H9 (cell line): ENCODE data around the gene EXD1. TPM values are rescaled to one million over a fixed set of nuclear protein-coding genes. Genes with fewer than 3 reads are reported as not detected.

Experiments used
- DNase-seq: peaks from one replicate; pipeline ENCODE4 v3.0.0-alpha.2; 2017
- H2AFZ ChIP-seq: one replicate; pipeline ENCODE4 v1.6.1; 2013; ENCODE audit warnings: mild to moderate bottlenecking, low read length, control low read depth, moderate library complexity
- H2AK5ac ChIP-seq: 2 replicates; pipeline ENCODE4 v1.6.1; 2013; ENCODE audit warnings: low read length, control low read depth, mixed read lengths; ENCODE audit not compliant: insufficient read length
- H2BK120ac ChIP-seq: one replicate; pipeline ENCODE4 v1.6.1; 2013; ENCODE audit warnings: low read depth, mild to moderate bottlenecking, low read length, control low read depth, inconsistent platforms; ENCODE audit not compliant: poor library complexity, severe bottlenecking
- H2BK12ac ChIP-seq: 2 replicates; pipeline ENCODE4 v1.6.1; 2013; ENCODE audit warnings: low read length, control low read depth, mixed read lengths, low read depth; ENCODE audit not compliant: insufficient read length
- H2BK15ac ChIP-seq: 2 replicates; pipeline ENCODE4 v1.6.1; 2013; ENCODE audit warnings: low read depth, low read length, control low read depth
- H2BK20ac ChIP-seq: one replicate; pipeline ENCODE4 v1.6.1; 2013; ENCODE audit warnings: low read depth, mild to moderate bottlenecking, low read length, control low read depth, inconsistent platforms; ENCODE audit not compliant: poor library complexity, severe bottlenecking
- H2BK5ac ChIP-seq: 2 replicates; pipeline ENCODE4 v1.6.1; 2013; ENCODE audit warnings: low read length, control low read depth, mixed read lengths; ENCODE audit not compliant: insufficient read length
- H3K14ac ChIP-seq: 2 replicates; pipeline ENCODE4 v1.6.1; 2013; ENCODE audit warnings: low read length, control low read depth; ENCODE audit not compliant: insufficient read depth
- H3K18ac ChIP-seq: 2 replicates; pipeline ENCODE4 v1.6.1; 2013; ENCODE audit warnings: low read depth, mild to moderate bottlenecking, mixed read lengths, low read length, control low read depth; ENCODE audit not compliant: insufficient read length
- H3K23ac ChIP-seq: 2 replicates; pipeline ENCODE4 v1.6.1; 2013; ENCODE audit warnings: low read length, control low read depth, mixed read lengths, low read depth; ENCODE audit not compliant: insufficient read length
- H3K23me2 ChIP-seq: 2 replicates; pipeline ENCODE4 v1.6.1; 2013; ENCODE audit warnings: low read depth, mild to moderate bottlenecking, mixed read lengths, low read length, control low read depth; ENCODE audit not compliant: insufficient read length, poor library complexity, severe bottlenecking
- H3K27ac ChIP-seq: 2 replicates; pipeline ENCODE4 v1.5.1; 2013; ENCODE audit warnings: low read length, control low read depth, mixed read lengths, low read depth; ENCODE audit not compliant: insufficient read length
- H3K27me3 ChIP-seq: 2 replicates; pipeline ENCODE4 v1.6.1; 2013; ENCODE audit warnings: low read length, control low read depth, inconsistent platforms; ENCODE audit not compliant: insufficient read depth
- H3K4ac ChIP-seq: 2 replicates; pipeline ENCODE4 v1.6.1; 2013; ENCODE audit warnings: low read depth, mild to moderate bottlenecking, control low read depth, inconsistent platforms, low read length, moderate library complexity
- H3K4me1 ChIP-seq: 2 replicates; pipeline ENCODE4 v1.6.1; 2013; ENCODE audit warnings: low read length, control low read depth, inconsistent platforms; ENCODE audit not compliant: insufficient read depth
- H3K4me2 ChIP-seq: 2 replicates; pipeline ENCODE4 v1.6.1; 2013; ENCODE audit warnings: low read length, control low read depth, mixed read lengths; ENCODE audit not compliant: insufficient read length, insufficient read depth
- H3K56ac ChIP-seq: 2 replicates; pipeline ENCODE4 v1.6.1; 2013; ENCODE audit warnings: low read depth, mild to moderate bottlenecking, mixed read lengths, low read length, control low read depth; ENCODE audit not compliant: insufficient read length
- H3K79me1 ChIP-seq: 2 replicates; pipeline ENCODE4 v1.6.1; 2013; ENCODE audit warnings: low read depth, mild to moderate bottlenecking, moderate library complexity, low read length, control low read depth, inconsistent platforms; ENCODE audit not compliant: insufficient read depth, poor library complexity, severe bottlenecking
- H3K79me2 ChIP-seq: 2 replicates; pipeline ENCODE4 v1.6.1; 2013; ENCODE audit warnings: low read length, control low read depth, inconsistent platforms; ENCODE audit not compliant: insufficient read depth
- H3K9ac ChIP-seq: 2 replicates; pipeline ENCODE4 v1.6.1; 2013; ENCODE audit warnings: low read length, control low read depth, mixed read lengths; ENCODE audit not compliant: insufficient read length; ENCODE audit errors: extremely low read depth
- H3K9me3 ChIP-seq: one replicate; pipeline ENCODE4 v1.6.1; 2013; ENCODE audit warnings: low read depth, low read length, inconsistent platforms; ENCODE audit not compliant: control insufficient read depth
- H3T11ph ChIP-seq: one replicate; pipeline ENCODE4 v1.6.1; 2013; ENCODE audit warnings: mild to moderate bottlenecking, low read length, control low read depth, inconsistent platforms
- H4K20me1 ChIP-seq: one replicate; pipeline ENCODE4 v1.6.1; 2013; ENCODE audit not compliant: control insufficient read depth, insufficient read length, insufficient read depth
- H4K5ac ChIP-seq: 2 replicates; pipeline ENCODE4 v1.6.1; 2013; ENCODE audit warnings: low read depth, mild to moderate bottlenecking, mixed read lengths, low read length, control low read depth; ENCODE audit not compliant: insufficient read length
- H4K8ac ChIP-seq: replicated peaks from 2 replicates; pipeline ENCODE4 v1.6.1; 2013; ENCODE audit warnings: low read length, control low read depth, mixed read lengths, low read depth; ENCODE audit not compliant: insufficient read length
- H4K91ac ChIP-seq: 2 replicates; pipeline ENCODE4 v1.6.1; 2013; ENCODE audit warnings: low read depth, mild to moderate bottlenecking, moderate library complexity, mixed read lengths, low read length, control low read depth; ENCODE audit not compliant: insufficient read length
- H3K27ac Mint-ChIP-seq, 3 experiments: 2 replicates in 2 of 3; 3 replicates in 1 of 3; pipeline ENCODE4 v1.8.0; 2020 to 2021; ENCODE audit warnings: mixed read lengths in 3 of 3, mild to moderate bottlenecking in 1 of 3, moderate library complexity in 1 of 3
- H3K27me3 Mint-ChIP-seq: 2 replicates; pipeline ENCODE4 v1.8.0; 2021; ENCODE audit warnings: low read depth, mild to moderate bottlenecking, moderate library complexity, mixed read lengths
- H3K36me3 Mint-ChIP-seq, 3 experiments: 2 replicates in 2 of 3; 3 replicates in 1 of 3; pipeline ENCODE4 v1.8.0; 2020 to 2021; ENCODE audit warnings: low read depth in 3 of 3, mixed read lengths in 3 of 3; ENCODE audit not compliant: insufficient read depth in 1 of 3
- H3K4me1 Mint-ChIP-seq, 2 experiments: 2 replicates each; pipeline ENCODE4 v1.8.0; 2020; ENCODE audit warnings: mixed read lengths in 2 of 2
- H3K4me3 Mint-ChIP-seq, 2 experiments: 2 replicates in 1 of 2; 3 replicates in 1 of 2; pipeline ENCODE4 v1.8.0; 2020 to 2021; ENCODE audit warnings: mild to moderate bottlenecking in 2 of 2, mixed read lengths in 2 of 2, moderate library complexity in 1 of 2
- H3K9me3 Mint-ChIP-seq, 2 experiments: 2 replicates in 1 of 2; 3 replicates in 1 of 2; pipeline ENCODE4 v1.8.0; 2020; ENCODE audit warnings: mild to moderate bottlenecking in 2 of 2, mixed read lengths in 2 of 2, moderate library complexity in 1 of 2
- WGBS: extraction: QIAGEN DNeasy Blood & Tissue Kit; methylation state at CpG from one replicate; pipeline ENCODE4 v1.1.7; 2013; ENCODE audit warnings: missing lambda C conversion rate, low lambda C conversion rate, mixed read lengths; ENCODE audit not compliant: insufficient read length; ENCODE audit errors: extremely low coverage; 5-methylcytosine and 5-hydroxymethylcytosine counted together
- total RNA-seq: library from RNA; stranded (reverse); gene quantifications from 2 replicates; pipeline ENCODE4 v1.2.1, GENCODE V29; 2021
- TF ChIP-seq, protein P1 (sequence below): fragments of 200-600 bp; sonication (generic); conservative IDR thresholded peaks from 3 replicates; pipeline ENCODE4 v1.8.0; 2021; ENCODE audit warnings: antibody characterized with exemption, mild to moderate bottlenecking

The EXD1 gene
- total RNA-seq, 1 experiment from 2014 or later = not detected

DNA sequence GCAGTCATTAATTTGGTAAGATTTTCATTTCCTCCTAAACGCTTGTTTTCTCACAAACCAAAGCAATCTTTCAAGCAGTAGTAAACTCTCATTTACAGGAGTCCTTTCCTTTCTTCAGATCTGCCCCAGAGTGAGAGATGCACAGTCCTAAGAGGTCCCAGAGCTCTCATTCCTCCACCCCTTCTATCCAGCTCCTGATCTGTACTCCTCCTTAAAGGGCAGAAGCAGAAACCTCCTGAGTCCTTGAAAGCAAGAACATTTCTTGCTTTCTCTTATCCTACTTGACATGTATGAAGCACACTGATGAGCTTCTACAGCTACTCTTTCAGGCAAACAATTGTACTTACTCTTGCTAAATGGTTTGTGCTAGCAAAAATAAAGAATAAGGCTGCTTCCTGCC lies 11.7 kb downstream of the EXD1 start:
- Histone ChIP-seq H2BK20ac (no peak overlapping the region), H3K79me1 (no peaks in the 10 kb centered on the region), H3K23me2 (no peaks in the 10 kb centered on the region), H2AK5ac (no peak overlapping the region), H3K4me2 (no peak overlapping the region), H2AFZ (peak overlapping the region; percentile 19), H3K14ac (no peak overlapping the region), H3K18ac (no peak overlapping the region), H4K20me1 (no peaks in the 10 kb centered on the region), H4K5ac (no peak overlapping the region), H3K27ac (no peak overlapping the region), H2BK120ac (no peak overlapping the region), H2BK15ac (no peak overlapping the region), H3K56ac (no peak overlapping the region), H2BK12ac (no peak overlapping the region), H3K9me3 (no peaks in the 10 kb centered on the region), H3K4me1 (no peaks in the 10 kb centered on the region; the same call in 1 of the 2 replicates), H4K8ac (no peak overlapping the region), H3K9ac (no peak overlapping the region), H2BK5ac (no peak overlapping the region), H3K4ac (no peak overlapping the region), H3K27me3 (no peaks in the 10 kb centered on the region), H3K23ac (no peak overlapping the region), H3T11ph (no peak overlapping the region), H3K79me2 (no peaks in the 10 kb centered on the region), H4K91ac (no peak overlapping the region)
- Mint-ChIP-seq H3K4me3 (peak overlapping the region in 1 of 2 experiments; percentile 0; a peak in 1 of 5 replicates), H3K27ac (peak overlapping the region; percentile 67 to 81 (median 76)), H3K9me3 (peaks cover 0 to 3% of the 10 kb centered on the region in 2 experiments; a peak in 2 of 5 replicates), H3K4me1 (peaks cover 16 to 17% of the 10 kb centered on the region in 2 experiments), H3K36me3 (no peaks in the 10 kb centered on the region), H3K27me3 (no peaks in the 10 kb centered on the region; the same call in 1 of the 2 replicates)
- no peak for DNase-seq
- TF ChIP-seq, protein P1, sequence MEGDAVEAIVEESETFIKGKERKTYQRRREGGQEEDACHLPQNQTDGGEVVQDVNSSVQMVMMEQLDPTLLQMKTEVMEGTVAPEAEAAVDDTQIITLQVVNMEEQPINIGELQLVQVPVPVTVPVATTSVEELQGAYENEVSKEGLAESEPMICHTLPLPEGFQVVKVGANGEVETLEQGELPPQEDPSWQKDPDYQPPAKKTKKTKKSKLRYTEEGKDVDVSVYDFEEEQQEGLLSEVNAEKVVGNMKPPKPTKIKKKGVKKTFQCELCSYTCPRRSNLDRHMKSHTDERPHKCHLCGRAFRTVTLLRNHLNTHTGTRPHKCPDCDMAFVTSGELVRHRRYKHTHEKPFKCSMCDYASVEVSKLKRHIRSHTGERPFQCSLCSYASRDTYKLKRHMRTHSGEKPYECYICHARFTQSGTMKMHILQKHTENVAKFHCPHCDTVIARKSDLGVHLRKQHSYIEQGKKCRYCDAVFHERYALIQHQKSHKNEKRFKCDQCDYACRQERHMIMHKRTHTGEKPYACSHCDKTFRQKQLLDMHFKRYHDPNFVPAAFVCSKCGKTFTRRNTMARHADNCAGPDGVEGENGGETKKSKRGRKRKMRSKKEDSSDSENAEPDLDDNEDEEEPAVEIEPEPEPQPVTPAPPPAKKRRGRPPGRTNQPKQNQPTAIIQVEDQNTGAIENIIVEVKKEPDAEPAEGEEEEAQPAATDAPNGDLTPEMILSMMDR = no peak
- no CpG with 5 or more reads among the region's 1 CpG for WGBS
